ENCODE results near the gene NFIA. TPM values are rescaled to one million over a fixed set of nuclear protein-coding genes. Genes with fewer than 3 reads are reported as not detected.

The NFIA gene
- total RNA-seq, 4 donors from 2014 or later: 68.2 to 172 (median 101) TPM

DNA sequence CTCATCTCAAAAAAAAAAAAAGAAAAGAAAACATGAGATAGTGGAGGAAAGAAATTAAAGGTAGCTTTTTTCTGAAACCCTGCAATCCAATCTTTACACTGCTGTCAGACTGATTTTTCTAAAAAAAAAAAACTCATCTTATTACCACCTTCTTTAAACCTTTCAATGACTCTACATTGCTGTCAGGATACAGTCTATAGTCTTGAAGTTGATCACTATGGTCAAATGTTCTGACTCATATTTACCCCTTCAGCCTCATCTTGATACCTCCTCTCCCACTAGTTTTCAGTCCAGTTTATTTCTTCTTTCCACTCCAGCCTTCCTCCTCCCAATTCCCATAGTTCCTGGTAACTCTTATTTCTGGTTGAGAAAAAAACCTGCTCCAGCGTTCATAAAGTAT lies 17.7 kb upstream of the NFIA start:
- TF ChIP-seq, protein P1, sequence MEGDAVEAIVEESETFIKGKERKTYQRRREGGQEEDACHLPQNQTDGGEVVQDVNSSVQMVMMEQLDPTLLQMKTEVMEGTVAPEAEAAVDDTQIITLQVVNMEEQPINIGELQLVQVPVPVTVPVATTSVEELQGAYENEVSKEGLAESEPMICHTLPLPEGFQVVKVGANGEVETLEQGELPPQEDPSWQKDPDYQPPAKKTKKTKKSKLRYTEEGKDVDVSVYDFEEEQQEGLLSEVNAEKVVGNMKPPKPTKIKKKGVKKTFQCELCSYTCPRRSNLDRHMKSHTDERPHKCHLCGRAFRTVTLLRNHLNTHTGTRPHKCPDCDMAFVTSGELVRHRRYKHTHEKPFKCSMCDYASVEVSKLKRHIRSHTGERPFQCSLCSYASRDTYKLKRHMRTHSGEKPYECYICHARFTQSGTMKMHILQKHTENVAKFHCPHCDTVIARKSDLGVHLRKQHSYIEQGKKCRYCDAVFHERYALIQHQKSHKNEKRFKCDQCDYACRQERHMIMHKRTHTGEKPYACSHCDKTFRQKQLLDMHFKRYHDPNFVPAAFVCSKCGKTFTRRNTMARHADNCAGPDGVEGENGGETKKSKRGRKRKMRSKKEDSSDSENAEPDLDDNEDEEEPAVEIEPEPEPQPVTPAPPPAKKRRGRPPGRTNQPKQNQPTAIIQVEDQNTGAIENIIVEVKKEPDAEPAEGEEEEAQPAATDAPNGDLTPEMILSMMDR (IDR thresholded peaks at IDR 0.05; ENCODE audit: low read depth): no peak

DNA sequence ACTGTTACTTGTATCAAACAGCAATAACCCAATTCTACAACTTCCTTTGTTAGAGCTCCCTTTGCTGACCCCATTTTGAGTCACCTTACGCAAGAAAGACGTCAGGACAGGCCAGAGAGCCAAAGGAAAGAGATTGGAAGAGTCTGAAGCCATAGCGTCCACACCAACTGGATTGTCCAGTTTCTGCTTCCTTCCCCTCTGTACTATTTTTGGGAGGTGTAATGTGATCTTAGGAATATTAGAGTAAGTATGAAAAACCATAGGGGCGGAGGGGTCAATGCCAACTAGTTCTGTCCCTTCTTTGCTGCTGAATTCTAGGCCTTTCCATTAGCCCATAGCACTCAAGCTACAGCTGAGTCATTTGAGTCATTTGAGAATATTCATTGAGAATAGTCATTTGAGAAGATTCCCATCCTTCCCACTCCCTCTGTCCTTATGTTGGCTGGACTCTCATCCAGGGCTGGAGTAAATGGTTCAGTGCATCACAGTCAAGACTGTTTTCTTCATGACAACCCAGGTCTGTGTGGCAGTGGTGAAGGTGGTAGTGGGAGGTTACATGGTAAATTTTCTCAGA lies 14.8 kb upstream of the NFIA start:
- TF ChIP-seq, protein P1 (IDR thresholded peaks at IDR 0.05; ENCODE audit: low read depth): no peak

DNA sequence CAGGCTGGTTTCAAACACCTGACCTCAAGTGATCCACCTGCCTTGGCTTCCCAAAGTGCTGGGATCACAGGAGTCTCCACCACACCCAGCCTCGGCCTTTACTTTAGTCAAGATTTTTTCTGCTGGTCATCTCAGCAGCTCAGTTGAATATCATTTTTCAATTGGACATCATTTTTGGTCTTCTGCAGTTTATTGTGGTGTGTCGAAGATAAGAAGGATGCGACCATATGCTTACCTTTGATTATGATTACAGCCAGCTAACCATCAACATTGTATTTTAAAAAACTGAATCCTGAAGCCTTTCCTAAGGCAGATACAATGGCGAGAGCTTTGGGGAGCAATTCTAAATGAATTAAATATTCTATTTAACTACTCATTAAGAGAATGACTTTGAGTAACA lies 12.3 kb upstream of the NFIA start:
- TF ChIP-seq, protein P1 (IDR thresholded peaks at IDR 0.05; ENCODE audit: low read depth): no peak

DNA sequence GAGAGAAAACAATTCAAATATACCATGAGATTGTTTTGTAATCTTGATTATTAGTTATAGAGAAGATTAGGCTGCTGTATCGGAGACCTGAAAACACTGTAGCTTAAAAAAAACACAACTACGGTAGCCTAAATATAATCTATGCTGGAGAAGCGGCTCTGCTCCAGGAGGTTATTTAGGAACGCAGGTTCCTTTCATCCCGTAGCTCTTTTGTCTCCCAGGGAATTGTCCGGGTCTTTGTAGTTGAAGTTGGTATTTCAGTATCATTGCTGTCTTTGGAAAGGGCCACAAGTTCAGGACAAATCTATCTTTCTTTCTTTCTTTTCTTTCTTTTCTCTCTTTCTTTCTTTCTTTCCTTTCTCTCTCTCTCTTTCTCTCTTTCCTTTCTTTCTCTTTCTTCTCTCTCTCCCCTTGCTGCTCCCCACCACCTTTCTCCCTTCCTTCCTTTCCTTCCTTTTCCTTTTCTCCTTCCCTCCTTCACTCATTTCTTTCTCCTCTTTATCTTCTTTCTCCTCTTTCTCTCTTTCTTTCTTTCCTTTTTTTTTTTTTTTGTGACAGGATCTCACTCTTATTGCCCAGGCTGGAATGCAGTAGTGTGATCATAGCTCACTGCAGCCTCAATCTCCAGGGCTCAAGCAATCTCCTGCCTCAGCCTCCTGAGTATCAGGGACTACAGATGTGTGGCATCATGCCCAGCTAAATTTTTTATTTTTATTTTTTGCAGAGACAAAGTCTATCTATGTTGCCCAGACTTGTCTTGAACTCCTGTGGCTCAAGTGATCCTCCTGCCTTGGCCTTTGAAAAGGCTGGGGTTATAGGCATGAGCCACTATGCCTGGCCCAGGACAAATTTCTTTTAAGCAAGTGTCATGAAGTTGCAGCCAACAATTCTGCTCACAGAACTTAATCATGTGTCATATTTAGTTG lies 10.9 kb upstream of the NFIA start:
- TF ChIP-seq, protein P1 (IDR thresholded peaks at IDR 0.05; ENCODE audit: low read depth): no peak

DNA sequence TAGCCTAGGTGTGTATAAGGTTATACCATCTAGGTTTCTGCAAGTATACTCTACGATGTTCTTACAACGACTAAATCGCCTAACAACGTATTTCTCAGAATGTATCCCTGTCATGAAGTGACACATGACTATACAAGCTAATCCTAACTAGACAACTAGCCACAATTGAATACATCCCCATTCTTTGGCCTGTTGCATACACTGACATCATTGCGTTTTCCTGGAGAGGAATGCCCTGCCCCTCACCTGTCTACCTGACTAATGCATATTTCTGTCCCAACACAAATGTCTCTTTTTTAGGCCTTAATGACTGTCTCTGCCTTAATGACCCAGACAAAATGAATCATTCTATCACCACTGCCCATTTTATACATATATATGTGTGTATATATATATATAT lies 8.5 kb upstream of the NFIA start:
- TF ChIP-seq, protein P1 (IDR thresholded peaks at IDR 0.05; ENCODE audit: low read depth): no peak

DNA sequence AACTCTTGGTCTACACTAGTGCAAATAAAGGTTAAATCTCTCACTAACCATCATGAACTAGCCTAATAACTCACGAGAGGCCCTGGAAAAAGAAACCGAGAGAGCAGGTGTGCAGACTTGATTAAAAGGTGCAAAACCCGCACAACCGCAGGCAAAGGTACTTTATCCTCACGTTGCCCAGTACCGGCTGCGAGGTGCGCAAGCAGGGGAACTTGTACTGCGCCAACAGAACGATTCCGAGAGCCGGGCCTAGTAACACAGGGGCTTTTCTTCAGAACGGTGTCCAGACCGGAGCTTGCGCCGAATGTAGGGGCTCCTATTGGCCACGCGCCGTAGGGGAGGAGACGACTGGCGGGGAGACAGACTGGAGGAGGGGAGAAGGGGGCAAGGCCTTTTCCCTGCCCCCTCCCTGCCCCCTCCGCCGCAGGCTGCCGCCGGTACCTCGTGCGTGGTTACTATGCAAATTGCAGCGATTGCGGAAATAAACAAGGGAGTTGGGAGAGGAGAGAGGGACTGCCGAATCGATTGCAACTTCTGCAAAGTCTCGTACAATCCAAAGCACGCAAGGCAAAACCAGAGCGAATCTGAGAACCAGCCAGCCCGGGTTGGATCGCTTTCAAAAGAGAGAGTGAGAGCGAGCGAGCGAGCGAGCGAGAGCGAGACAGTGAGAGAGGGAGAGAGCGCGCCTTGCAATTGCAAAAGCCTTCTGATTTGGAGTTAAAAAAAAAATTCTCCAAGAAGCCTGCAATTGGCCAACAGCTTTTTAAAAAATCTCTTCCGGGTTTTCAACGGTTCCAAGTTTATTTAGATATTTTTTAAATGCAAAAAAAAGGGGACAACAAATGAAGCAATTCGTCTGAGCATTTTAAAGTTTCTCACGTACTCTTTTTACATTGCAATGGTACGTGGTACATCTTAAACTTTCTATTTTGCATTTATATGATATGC lies 5.4 kb upstream of the NFIA start:
- TF ChIP-seq, protein P1 (IDR thresholded peaks at IDR 0.05; ENCODE audit: low read depth): no peak

Measured in subcutaneous adipose tissue (tissue), 4 donors.